HCT116 (cell line): ENCODE measurements around the gene SORCS2. TPM values are rescaled to one million over a fixed set of nuclear protein-coding genes. Genes with fewer than 3 reads are reported as not detected.

Experiments
- ATAC-seq: fragments of 200-7000 bp; cut with Tn5 transposase; 2 replicates; pipeline ENCODE4 v1.9.1; 2020; ENCODE audit warnings: mild to moderate bottlenecking, moderate library complexity
- BruUV-seq: library from RNA; stranded (reverse); fragments of 400-500 nt; replicated peaks from 2 replicates; lab custom pipeline; 2021; lab: Mats Ljungman, UMichigan
- CTCF ChIA-PET: fragments of 300-600 bp; sonication (Branson Sonifier 250); formaldehyde crosslinking; loops from one replicate; lab custom pipeline; 2021; ENCODE audit warnings: antibody characterized with exemption; lab: Charles Lee
- POLR2A ChIA-PET: fragments of 300-600, 350-600 bp; sonication (Branson Sonifier 250); formaldehyde crosslinking; loops from one replicate; lab custom pipeline; 2021; ENCODE audit warnings: antibody characterized with exemption; lab: Charles Lee
- RAD21 ChIA-PET, 2 experiments: fragments of 300-600 bp; sonication (Branson Sonifier 250); formaldehyde crosslinking; loops; one replicate each; lab custom pipeline; 2023; ENCODE audit warnings: low total read pairs in 2 of 2; ENCODE audit not compliant: uncharacterized antibody in 2 of 2, unreplicated experiment in 2 of 2, low non-redundant PET in 1 of 2; lab: Charles Lee
- DNase-seq: peaks from one replicate; pipeline ENCODE4 v3.0.0-alpha.2; 2010; ENCODE audit warnings: low read depth, low spot score
- H2AFZ ChIP-seq: fragments of 200-600 bp; shearing (Covaris generic), sonication (generic); 2 replicates; pipeline ENCODE4 v1.6.1; 2017; ENCODE audit warnings: low read depth, mixed run types, mixed read lengths, antibody characterized with exemption, low read length; ENCODE audit not compliant: poor library complexity, severe bottlenecking
- H3K27ac ChIP-seq: 2 replicates; pipeline ENCODE4 v1.5.1; 2012; ENCODE audit warnings: low read depth, low read length
- H3K27me3 ChIP-seq: fragments of 200-600 bp; sonication (generic); 2 replicates; pipeline ENCODE4 v1.6.1; 2016; ENCODE audit warnings: mixed run types, low read length, mixed read lengths; ENCODE audit not compliant: insufficient read depth
- H3K36me3 ChIP-seq, 2 experiments: fragments of 200-500 bp in 1 of 2; fragments of 200-600 bp in 1 of 2; sonication (Bioruptor generic) in 1 of 2; sonication (generic) in 1 of 2; 2 replicates each; pipeline versions ENCODE4 v1.5.1 to v1.6.1; 2014 to 2016; ENCODE audit warnings: low read length in 2 of 2, inconsistent platforms in 1 of 2, mixed read lengths in 1 of 2, mixed run types in 1 of 2; ENCODE audit not compliant: insufficient read depth in 2 of 2, control insufficient read depth in 1 of 2
- H3K4me1 ChIP-seq, 2 experiments: fragments of 200-600 bp in 1 of 2; sonication (generic) in 1 of 2; 2 replicates each; pipeline versions ENCODE4 v1.5.1 to v1.6.1; 2012 to 2017; ENCODE audit warnings: low read length in 2 of 2, inconsistent platforms in 1 of 2, mild to moderate bottlenecking in 1 of 2, mixed read lengths in 1 of 2, mixed run types in 1 of 2, moderate library complexity in 1 of 2; ENCODE audit not compliant: insufficient read depth in 2 of 2, control insufficient read depth in 1 of 2
- H3K4me2 ChIP-seq: fragments of 200-600 bp; sonication (generic); 2 replicates; pipeline ENCODE4 v1.6.1; 2017; ENCODE audit warnings: mixed run types, low read length, mixed read lengths
- H3K4me3 ChIP-seq, 2 experiments: fragments of 200-600 bp in 1 of 2; sonication (generic) in 1 of 2; replicated peaks in 1 of 2; 2 replicates each; pipeline ENCODE4 v1.5.1; 2011 to 2016; ENCODE audit warnings: low read length in 2 of 2, control low read depth in 1 of 2, low read depth in 1 of 2, mild to moderate bottlenecking in 1 of 2, mixed read lengths in 1 of 2, mixed run types in 1 of 2
- H3K79me2 ChIP-seq: fragments of 200-600 bp; sonication (generic); 2 replicates; pipeline ENCODE4 v1.6.1; 2017; ENCODE audit warnings: mild to moderate bottlenecking, mixed run types, low read length, moderate library complexity, mixed read lengths; ENCODE audit not compliant: insufficient read depth
- H3K9ac ChIP-seq: fragments of 200-600 bp; sonication (generic); 2 replicates; pipeline ENCODE4 v1.6.1; 2016; ENCODE audit warnings: low read length, mixed read lengths
- H3K9me2 ChIP-seq: fragments of 200-600 bp; sonication (generic), shearing (Covaris generic); 2 replicates; pipeline ENCODE4 v1.6.1; 2017; ENCODE audit warnings: mixed run types, mild to moderate bottlenecking, moderate library complexity; ENCODE audit not compliant: insufficient read depth
- H3K9me3 ChIP-seq, 2 experiments: fragments of 200-500 bp in 1 of 2; fragments of 200-600 bp in 1 of 2; sonication (Bioruptor generic) in 1 of 2; sonication (generic) in 1 of 2; 2 replicates each; pipeline ENCODE4 v1.6.1; 2014 to 2017; ENCODE audit warnings: low read length in 2 of 2, mixed read lengths in 2 of 2, inconsistent platforms in 1 of 2, low read depth in 1 of 2, mild to moderate bottlenecking in 1 of 2, mixed run types in 1 of 2, moderate library complexity in 1 of 2; ENCODE audit not compliant: control insufficient read depth in 1 of 2, insufficient read depth in 1 of 2
- H4K20me1 ChIP-seq: fragments of 200-600 bp; sonication (generic), shearing (Covaris generic); 2 replicates; pipeline ENCODE4 v1.6.1; 2017; ENCODE audit warnings: mixed run types, mild to moderate bottlenecking, moderate library complexity; ENCODE audit not compliant: insufficient read depth
- ATF3 ChIP-seq: IDR thresholded peaks from 2 replicates; pipeline ENCODE4 v1.6.1; 2012
- CBX3 ChIP-seq: IDR thresholded peaks from 2 replicates; pipeline ENCODE4 v1.6.1; 2012; ENCODE audit warnings: low read depth
- CEBPB ChIP-seq: IDR thresholded peaks from 2 replicates; pipeline ENCODE4 v1.6.1; 2012; ENCODE audit warnings: low read depth
- CTCF ChIP-seq, 3 experiments: fragments of 200-600 bp in 1 of 3; sonication (generic) in 1 of 3; IDR thresholded peaks in 2 of 3; conservative IDR thresholded peaks in 1 of 3; 2 replicates each; pipeline ENCODE4 v1.5.1; 2012 to 2017; ENCODE audit warnings: low read depth in 2 of 3, low read length in 2 of 3, antibody characterized with exemption in 1 of 3, borderline replicate concordance in 1 of 3, control low read depth in 1 of 3, mild to moderate bottlenecking in 1 of 3, mixed read lengths in 1 of 3, mixed run types in 1 of 3, moderate library complexity in 1 of 3; ENCODE audit not compliant: insufficient read depth in 1 of 3
- ELF1 ChIP-seq: IDR thresholded peaks from 2 replicates; pipeline ENCODE4 v1.6.1; 2012; ENCODE audit warnings: low read depth, borderline replicate concordance
- FOSL1 ChIP-seq: IDR thresholded peaks from 2 replicates; pipeline ENCODE4 v1.6.1; 2012; ENCODE audit warnings: low read depth
- JUND ChIP-seq: IDR thresholded peaks from 2 replicates; pipeline ENCODE4 v1.6.1; 2012
- MAX ChIP-seq: IDR thresholded peaks from 2 replicates; pipeline ENCODE4 v1.6.1; 2012
- POLR2A ChIP-seq: IDR thresholded peaks from 2 replicates; pipeline ENCODE4 v1.7.0; 2011; ENCODE audit warnings: borderline replicate concordance; ENCODE audit not compliant: insufficient read depth, insufficient read length; ENCODE audit errors: extremely low read depth
- POLR2AphosphoS5 ChIP-seq: IDR thresholded peaks from 2 replicates; pipeline ENCODE4 v1.6.1; 2011; ENCODE audit warnings: mild to moderate bottlenecking, low read depth, low read length, moderate library complexity
- RAD21 ChIP-seq: IDR thresholded peaks from 2 replicates; pipeline ENCODE4 v1.6.1; 2012; ENCODE audit warnings: low read depth, mild to moderate bottlenecking
- SP1 ChIP-seq: IDR thresholded peaks from 2 replicates; pipeline ENCODE4 v1.6.1; 2012; ENCODE audit warnings: low read depth
- SRF ChIP-seq: IDR thresholded peaks from 2 replicates; pipeline ENCODE4 v1.6.1; 2012; ENCODE audit warnings: low read depth
- TCF7L2 ChIP-seq: IDR thresholded peaks from 2 replicates; pipeline ENCODE4 v1.7.0; 2011; ENCODE audit warnings: borderline replicate concordance, inconsistent platforms; ENCODE audit not compliant: insufficient read depth, insufficient read length; ENCODE audit errors: extremely low read depth
- YY1 ChIP-seq: IDR thresholded peaks from 2 replicates; pipeline ENCODE4 v1.6.1; 2011; ENCODE audit warnings: low read length, low read depth, moderate library complexity, mild to moderate bottlenecking; ENCODE audit not compliant: insufficient replicate concordance; ENCODE audit errors: extremely low read depth
- ZFX ChIP-seq: fragments of 450-650 bp; IDR thresholded peaks from 2 replicates; pipeline ENCODE4 v1.6.1; 2017
- ZNF274 ChIP-seq: fragments of 200-500 bp; sonication (Bioruptor generic); IDR thresholded peaks from 2 replicates; pipeline ENCODE4 v1.6.1; 2014; ENCODE audit warnings: mild to moderate bottlenecking, low read depth, low read length, inconsistent platforms
- intact Hi-C: fragments of 100-400 bp; cut with micrococcal nuclease; formaldehyde crosslinking; loops from 2 replicates; pipeline ENCODE4 v1.10.0; 2022
- total RNA-seq: library from RNA; stranded (reverse); gene quantifications from one replicate; pipeline ENCODE4 v1.2.1, GENCODE V29; 2021; ENCODE audit not compliant: unreplicated experiment
- TF ChIP-seq, protein P1 (sequence below): IDR thresholded peaks from 2 replicates; pipeline ENCODE4 v1.6.1; 2011; ENCODE audit warnings: mild to moderate bottlenecking, low read length, moderate library complexity; ENCODE audit not compliant: insufficient replicate concordance; ENCODE audit errors: extremely low read depth

SORCS2 gene
- total RNA-seq, 1 experiment from 2014 or later = 0.37 TPM

DNA sequence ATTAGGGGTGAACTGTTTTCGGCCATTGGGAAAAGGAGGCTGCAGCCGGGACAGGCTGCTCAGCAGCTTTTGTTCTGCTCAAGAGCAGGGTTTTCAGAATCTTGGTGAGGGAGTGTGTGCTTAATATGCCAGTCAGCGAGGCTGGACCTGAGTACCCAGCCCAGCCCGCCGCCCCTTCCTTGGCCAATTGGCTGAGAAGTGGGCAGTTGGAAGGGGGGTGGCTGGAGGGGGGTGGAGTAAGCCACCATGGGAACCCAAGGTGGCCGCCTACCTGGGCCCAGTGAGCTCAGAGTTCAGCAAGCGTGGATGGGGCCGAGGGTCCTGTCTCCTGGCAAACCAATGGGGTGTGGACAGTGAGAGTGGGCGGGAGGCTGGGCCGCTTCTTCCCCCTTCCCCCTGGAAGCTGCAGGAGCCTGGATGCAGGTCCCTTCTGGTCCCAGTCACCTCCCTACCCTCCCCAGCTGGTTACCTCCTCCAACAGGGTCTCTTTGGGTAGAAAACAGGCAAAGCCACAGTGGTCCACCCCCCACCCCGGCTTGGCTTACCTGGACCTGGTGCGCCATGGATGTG is 52.5 kb downstream of the SORCS2 start:
- H4K20me1 ChIP-seq = no peaks in the 10 kb centered on the region
- RAD21 ChIA-PET = interaction anchor here in 1 of 2 experiments (0.5 kb wide), 1 partner anchor 175 kb away, joined by 3 read pairs; no protein-coding TSS in a partner anchor
- H3K79me2 ChIP-seq = no peaks in the 10 kb centered on the region
- no peak overlapping the region for H2AFZ ChIP-seq
- H3K4me3 ChIP-seq = no peak overlapping the region
- no peak for ATAC-seq
- no TSS peak for BruUV-seq
- H3K27me3 ChIP-seq = no peaks in the 10 kb centered on the region
- no peak overlapping the region for H3K27ac ChIP-seq
- TF ChIP-seq SRF (no peak), ELF1 (no peak), MAX (no peak), CBX3 (no peak), CEBPB (no peak), CTCF (IDR thresholded peaks at IDR 0.05 in 2 of 3, conservative IDR thresholded peaks at IDR 0.05 in 1 of 3; ENCODE audit: borderline replicate concordance in 1 of 3, insufficient read depth in 1 of 3, low read depth in 2 of 3, low read length in 2 of 3) (no peak), ZFX (no peak), POLR2A (no peak), ATF3 (no peak), RAD21 (no peak), ZNF274 (no peak), TCF7L2 (no peak), POLR2AphosphoS5 (no peak), SP1 (no peak), FOSL1 (no peak), JUND (no peak), YY1 (no peak)
- TF ChIP-seq, protein P1, sequence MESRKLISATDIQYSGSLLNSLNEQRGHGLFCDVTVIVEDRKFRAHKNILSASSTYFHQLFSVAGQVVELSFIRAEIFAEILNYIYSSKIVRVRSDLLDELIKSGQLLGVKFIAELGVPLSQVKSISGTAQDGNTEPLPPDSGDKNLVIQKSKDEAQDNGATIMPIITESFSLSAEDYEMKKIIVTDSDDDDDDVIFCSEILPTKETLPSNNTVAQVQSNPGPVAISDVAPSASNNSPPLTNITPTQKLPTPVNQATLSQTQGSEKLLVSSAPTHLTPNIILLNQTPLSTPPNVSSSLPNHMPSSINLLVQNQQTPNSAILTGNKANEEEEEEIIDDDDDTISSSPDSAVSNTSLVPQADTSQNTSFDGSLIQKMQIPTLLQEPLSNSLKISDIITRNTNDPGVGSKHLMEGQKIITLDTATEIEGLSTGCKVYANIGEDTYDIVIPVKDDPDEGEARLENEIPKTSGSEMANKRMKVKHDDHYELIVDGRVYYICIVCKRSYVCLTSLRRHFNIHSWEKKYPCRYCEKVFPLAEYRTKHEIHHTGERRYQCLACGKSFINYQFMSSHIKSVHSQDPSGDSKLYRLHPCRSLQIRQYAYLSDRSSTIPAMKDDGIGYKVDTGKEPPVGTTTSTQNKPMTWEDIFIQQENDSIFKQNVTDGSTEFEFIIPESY = no peak
- no peaks in the 10 kb centered on the region for H3K36me3 ChIP-seq
- intact Hi-C loops = no loop called here
- no peaks in the 10 kb centered on the region; a peak in 1 of 4 replicates for H3K9me3 ChIP-seq
- CTCF ChIA-PET = no interaction called here
- POLR2A ChIA-PET = no interaction called here
- no peak overlapping the region for H3K9ac ChIP-seq
- H3K4me1 ChIP-seq = no peaks in the 10 kb centered on the region
- no peaks in the 10 kb centered on the region for H3K9me2 ChIP-seq
- H3K4me2 ChIP-seq = no peak overlapping the region
- no peak for DNase-seq
